GM21723 (cell line): Measurements from ENCODE around the gene F12.
"Not testable (repeated sequence)": the region's sequence is repeated elsewhere in the genome, so short reads cannot be mapped to it uniquely, and the experiment has no call there.

ENCODE experiments used
- ATAC-seq: cut with Tn5 transposase; IDR thresholded peaks from one replicate; pipeline ENCODE4 v1.9.1; 2021; ENCODE audit warnings: mild to moderate bottlenecking, moderate library complexity; ENCODE audit not compliant: unreplicated experiment

F12 gene

GRCh38 chr5:177389241-177390169 lies 19.9 kb downstream of the F12 start:
- ATAC-seq = no peak

- ATAC-seq = no peak
These were observed 20.8 kb downstream of the F12 start for GRCh38 chr5:177388521-177389052.

- no peak for ATAC-seq
These were observed 22.0 kb downstream of the F12 start for GRCh38 chr5:177387405-177387804.

- no peak for ATAC-seq
These were observed 22.8 kb downstream of the F12 start for GRCh38 chr5:177386542-177386941.

GRCh38 chr5:177385720-177386119 lies 23.6 kb downstream of the F12 start:
- no peak for ATAC-seq

- no peak for ATAC-seq
These were observed 25.2 kb downstream of the F12 start, which contains the start of gene SLC34A1 for GRCh38 chr5:177384134-177384533. Gene SLC34A1, plus strand, starts transcription at chr5:177384434. Its CDS starts 1,308 bp downstream, at chr5:177385742.

- ATAC-seq = no peak
These were observed 26.2 kb downstream of the F12 start for GRCh38 chr5:177383181-177383580.

- ATAC-seq = no peak
These were observed 26.8 kb downstream of the F12 start for GRCh38 chr5:177382423-177383029.

- no peak for ATAC-seq
These were observed 28.6 kb downstream of the F12 start for GRCh38 chr5:177380805-177381126.

GRCh38 chr5:177378884-177379883 lies 30.2 kb downstream of the F12 start:
- ATAC-seq = no peak

GRCh38 chr5:177377851-177378776 lies 31.2 kb downstream of the F12 start:
- ATAC-seq = no peak

GRCh38 chr5:177376107-177376506 lies 33.3 kb downstream of the F12 start:
- ATAC-seq = no peak

- not testable (repeated sequence) for ATAC-seq
These were observed 33.8 kb downstream of the F12 start for GRCh38 chr5:177375516-177375915.

GRCh38 chr5:177374211-177374610 lies 35.2 kb downstream of the F12 start:
- no peak for ATAC-seq

- no peak for ATAC-seq
These were observed 35.6 kb downstream of the F12 start for GRCh38 chr5:177373806-177374205.

GRCh38 chr5:177372910-177373309 lies 36.5 kb downstream of the F12 start:
- no peak for ATAC-seq

GRCh38 chr5:177372034-177372896 lies 37.1 kb downstream of the F12 start:
- ATAC-seq = no peak

GRCh38 chr5:177371120-177372033 lies 38.0 kb downstream of the F12 start:
- no peak for ATAC-seq
